ENCODE data around the gene DCTN1. TPM values are rescaled to one million over a fixed set of nuclear protein-coding genes. Genes with fewer than 3 reads are reported as not detected.
A peak's percentile ranks its signal among the peaks of the same experiment; 100 is the strongest.

DCTN1 gene
- total RNA-seq, 1 donor from 2014 or later = 97.1 TPM

GRCh38 chr2:74414441-74414840 is 34.3 kb upstream of the DCTN1 start:
- DNase-seq (ENCODE audit: low spot score) = no peak

GRCh38 chr2:74413001-74413698 is 33.0 kb upstream of the DCTN1 start:
- no peak for DNase-seq (ENCODE audit: low spot score)

GRCh38 chr2:74407682-74408081 is 27.6 kb upstream of the DCTN1 start:
- no peak for DNase-seq (ENCODE audit: low spot score)

GRCh38 chr2:74406035-74406434 is 25.9 kb upstream of the DCTN1 start:
- DNase-seq (ENCODE audit: low spot score) = no peak

GRCh38 chr2:74401891-74402290 is 21.8 kb upstream of the DCTN1 start:
- DNase-seq (ENCODE audit: low spot score) = no peak

GRCh38 chr2:74399785-74400184 is 19.7 kb upstream of the DCTN1 start:
- no peak for DNase-seq (ENCODE audit: low spot score)

GRCh38 chr2:74396149-74396548 is 16.0 kb upstream of the DCTN1 start:
- no peak for DNase-seq (ENCODE audit: low spot score)

- DNase-seq (ENCODE audit: low spot score) = no peak
Measured at GRCh38 chr2:74393525-74393924, 13.4 kb upstream of the DCTN1 start.

GRCh38 chr2:74392449-74392743 is 12.3 kb upstream of the DCTN1 start:
- no peak for DNase-seq (ENCODE audit: low spot score)

GRCh38 chr2:74391580-74392448 is 11.7 kb upstream of the DCTN1 start:
- peak; percentile 97 for DNase-seq (ENCODE audit: low spot score)

GRCh38 chr2:74391209-74391579 is 11.1 kb upstream of the DCTN1 start:
- DNase-seq (ENCODE audit: low spot score) = no peak

GRCh38 chr2:74390606-74391005 is 10.5 kb upstream of the DCTN1 start:
- no peak for DNase-seq (ENCODE audit: low spot score)

- no peak for DNase-seq (ENCODE audit: low spot score)
Measured at GRCh38 chr2:74387346-74387745, 7.2 kb upstream of the DCTN1 start.

- DNase-seq (ENCODE audit: low spot score) = no peak
Measured at GRCh38 chr2:74385396-74385795, 5.3 kb upstream of the DCTN1 start.

- DNase-seq (ENCODE audit: low spot score) = no peak
Measured at GRCh38 chr2:74384051-74384450, 3.9 kb upstream of the DCTN1 start.

GRCh38 chr2:74383254-74383653 is 3.1 kb upstream of the DCTN1 start:
- no peak for DNase-seq (ENCODE audit: low spot score)

GRCh38 chr2:74381751-74382150 is 1.6 kb upstream of the DCTN1 start:
- DNase-seq (ENCODE audit: low spot score) = no peak

GRCh38 chr2:74378007-74378406 is 2.1 kb downstream of the DCTN1 start:
- no peak for DNase-seq (ENCODE audit: low spot score)

GRCh38 chr2:74375838-74376237 is 4.3 kb downstream of the DCTN1 start:
- DNase-seq (ENCODE audit: low spot score) = no peak

- DNase-seq (ENCODE audit: low spot score) = no peak
Measured at GRCh38 chr2:74374509-74375205, 5.5 kb downstream of the DCTN1 start.

GRCh38 chr2:74373985-74374384 is 6.1 kb downstream of the DCTN1 start:
- DNase-seq (ENCODE audit: low spot score) = no peak

GRCh38 chr2:74373221-74373676 is 6.9 kb downstream of the DCTN1 start:
- DNase-seq (ENCODE audit: low spot score) = no peak
